Measurements from ENCODE around the gene CRYBB3. TPM values are rescaled to one million over a fixed set of nuclear protein-coding genes. Genes with fewer than 3 reads are reported as not detected.
"Not testable (repeated sequence)": the region's sequence is repeated elsewhere in the genome, so short reads cannot be mapped to it uniquely, and the experiment has no call there.

Gene CRYBB3
- total and polyA plus RNA-seq, 9 of the 15 experiments (the other 6 are each of a cell fraction or from before 2014, with no cell fraction given) = not detected

DNA sequence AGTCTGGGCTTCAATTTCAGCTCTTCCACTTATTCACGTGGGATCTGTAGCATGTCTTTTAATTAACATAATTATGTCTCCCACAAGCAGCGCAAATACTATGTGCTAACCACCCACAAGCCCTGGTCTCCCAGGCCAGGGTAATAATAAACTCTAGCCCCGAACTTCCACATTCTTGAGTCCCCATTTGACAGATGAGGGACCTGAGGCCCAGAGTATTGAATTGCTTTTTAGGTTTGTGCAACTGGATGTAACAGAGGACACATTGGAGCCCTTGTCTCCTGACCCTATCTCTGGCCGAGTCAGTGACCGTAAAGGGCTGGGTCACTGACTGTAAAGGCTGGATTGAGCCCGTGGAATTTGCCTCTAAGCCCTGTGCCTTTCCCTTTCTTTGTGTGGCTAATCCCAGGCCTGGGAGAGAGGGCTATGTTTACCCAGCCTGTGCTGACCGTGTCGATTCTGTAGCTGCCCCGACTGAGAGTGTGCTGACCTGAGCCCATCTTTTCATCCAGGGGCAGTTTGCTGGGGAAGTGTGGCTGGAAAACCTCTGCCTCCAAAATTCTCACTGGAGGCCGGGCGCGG, 23.7 kb downstream of the CRYBB3 start:
- ATAC-seq = no peak
- intact Hi-C loops (cut with micrococcal nuclease) (no loop called here), in situ Hi-C loops (cut with MboI) (loop anchor here (10.0 to 25.0 kb wide), 2 partner anchors 231 to 1114 kb away; no protein-coding TSS in a partner anchor)
- H3K9me1 ChIP-seq (ENCODE audit: control insufficient read depth, insufficient read depth, low read length) = no peaks in the 10 kb centered on the region
- H3K9me3 ChIP-seq (replicated peaks; ENCODE audit: control insufficient read depth, insufficient read depth, low read depth, low read length) = no peaks in the 10 kb centered on the region
- H3K4me3 ChIP-seq = no peak overlapping the region
- WGBS (ENCODE audit: insufficient coverage, low coverage, missing lambda C conversion rate) = 3% methylated on average over 10 of the region's 12 CpGs
- H3K79me2 ChIP-seq (ENCODE audit: control insufficient read depth, insufficient read depth, low read length) = no peaks in the 10 kb centered on the region
- no peak overlapping the region for H2AFZ ChIP-seq (ENCODE audit: low read depth, low read length)
- DNase-seq (ENCODE audit: extremely low read depth in 1 of 4, low spot score in 3 of 4) = no peak
- no peak overlapping the region for H3K27ac ChIP-seq (ENCODE audit: extremely low read depth, low read depth, low read length)
- no peaks in the 10 kb centered on the region for H3K36me3 ChIP-seq (ENCODE audit: control insufficient read depth, insufficient read depth, low read length)
- H3K27me3 ChIP-seq (ENCODE audit: control insufficient read depth in 2 of 2, insufficient read depth in 2 of 2, low read length in 2 of 2) = peaks cover 0 to 5% of the 10 kb centered on the region in 2 experiments; a peak in 2 of 5 replicates
- ChIA-PET CTCF (ENCODE audit: low intra/inter-chr PET ratio) (no interaction called here), POLR2A (interaction anchor here (0.5 kb wide), 1 partner anchor 14 kb away, joined by 3 read pairs; no protein-coding TSS in a partner anchor)
- FAIRE-seq = no peak
- H3K9ac ChIP-seq (ENCODE audit: insufficient read depth in 1 of 2, low read depth in 2 of 2, low read length in 2 of 2) = no peak overlapping the region
- BruUV-seq (replicated peaks) = no TSS peak
- H4K20me1 ChIP-seq (replicated peaks; ENCODE audit: control insufficient read depth, insufficient read depth, low read length) = no peaks in the 10 kb centered on the region
- TF ChIP-seq, protein P1, sequence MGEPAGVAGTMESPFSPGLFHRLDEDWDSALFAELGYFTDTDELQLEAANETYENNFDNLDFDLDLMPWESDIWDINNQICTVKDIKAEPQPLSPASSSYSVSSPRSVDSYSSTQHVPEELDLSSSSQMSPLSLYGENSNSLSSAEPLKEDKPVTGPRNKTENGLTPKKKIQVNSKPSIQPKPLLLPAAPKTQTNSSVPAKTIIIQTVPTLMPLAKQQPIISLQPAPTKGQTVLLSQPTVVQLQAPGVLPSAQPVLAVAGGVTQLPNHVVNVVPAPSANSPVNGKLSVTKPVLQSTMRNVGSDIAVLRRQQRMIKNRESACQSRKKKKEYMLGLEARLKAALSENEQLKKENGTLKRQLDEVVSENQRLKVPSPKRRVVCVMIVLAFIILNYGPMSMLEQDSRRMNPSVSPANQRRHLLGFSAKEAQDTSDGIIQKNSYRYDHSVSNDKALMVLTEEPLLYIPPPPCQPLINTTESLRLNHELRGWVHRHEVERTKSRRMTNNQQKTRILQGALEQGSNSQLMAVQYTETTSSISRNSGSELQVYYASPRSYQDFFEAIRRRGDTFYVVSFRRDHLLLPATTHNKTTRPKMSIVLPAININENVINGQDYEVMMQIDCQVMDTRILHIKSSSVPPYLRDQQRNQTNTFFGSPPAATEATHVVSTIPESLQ (CRISPR knock-in tag; IDR thresholded peaks at IDR 0.05) = no peak
- no peak overlapping the region for H3K4me2 ChIP-seq (ENCODE audit: insufficient read depth, low read length)
- no peaks in the 10 kb centered on the region for H3K4me1 ChIP-seq (replicated peaks in 1 of 2; ENCODE audit: control insufficient read depth in 2 of 2, insufficient read depth in 2 of 2, low read length in 2 of 2)

DNA sequence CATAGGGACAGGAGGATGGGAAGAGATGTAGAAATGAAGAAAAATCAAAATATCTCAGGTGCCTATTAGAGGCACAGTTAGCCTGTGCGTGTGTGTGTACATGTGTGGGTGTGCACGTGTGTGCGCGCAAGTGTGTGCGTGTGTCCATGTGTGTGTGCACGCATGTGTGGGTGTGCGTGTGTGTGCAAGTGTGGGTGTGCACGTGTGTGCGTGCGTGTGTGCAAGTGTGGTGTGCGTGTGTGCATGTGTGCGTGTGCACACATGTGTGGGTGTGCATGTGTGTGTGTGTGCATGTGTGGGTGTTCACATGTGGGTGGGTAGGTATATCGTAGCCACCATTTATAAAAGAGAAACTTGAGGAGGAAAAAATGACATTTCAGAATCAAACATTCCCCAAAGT, 29.2 kb downstream of the CRYBB3 start:
- TF ChIP-seq KDM1A (IDR thresholded peaks at IDR 0.05) (peak in 1 of 2 experiments; percentile 45; a peak in 1 of 4 replicates), LCOR (CRISPR knock-in tag; IDR thresholded peaks at IDR 0.05) (no peak)
- H3K9ac ChIP-seq (ENCODE audit: insufficient read depth in 1 of 2, low read depth in 2 of 2, low read length in 2 of 2) = no peak overlapping the region
- H3K27ac ChIP-seq (ENCODE audit: extremely low read depth, low read depth, low read length) = no peak overlapping the region
- H4K20me1 ChIP-seq (replicated peaks; ENCODE audit: control insufficient read depth, insufficient read depth, low read length) = no peaks in the 10 kb centered on the region
- 8% methylated on average over 13 of the region's 13 CpGs for WGBS (ENCODE audit: insufficient coverage, low coverage, missing lambda C conversion rate)
- DNase-seq (ENCODE audit: extremely low read depth in 1 of 4, low spot score in 3 of 4) (no peak), FAIRE-seq (no peak), ATAC-seq (no peak)
- H3K36me3 ChIP-seq (ENCODE audit: control insufficient read depth, insufficient read depth, low read length) = no peaks in the 10 kb centered on the region
- intact Hi-C loops (cut with micrococcal nuclease) (no loop called here), in situ Hi-C loops (cut with MboI) (loop anchor here (10.0 kb wide), 1 partner anchor 226 kb away; no protein-coding TSS in a partner anchor)
- H3K9me1 ChIP-seq (ENCODE audit: control insufficient read depth, insufficient read depth, low read length) = no peaks in the 10 kb centered on the region
- POLR2A ChIA-PET = no interaction called here
- H3K27me3 ChIP-seq (ENCODE audit: control insufficient read depth in 2 of 2, insufficient read depth in 2 of 2, low read length in 2 of 2) = peaks cover 0 to 2% of the 10 kb centered on the region in 2 experiments; a peak in 1 of 5 replicates
- no peaks in the 10 kb centered on the region for H3K9me3 ChIP-seq (replicated peaks; ENCODE audit: control insufficient read depth, insufficient read depth, low read depth, low read length)
- no peak overlapping the region for H3K4me2 ChIP-seq (ENCODE audit: insufficient read depth, low read length)
- no peak overlapping the region for H3K4me3 ChIP-seq
- H2AFZ ChIP-seq (ENCODE audit: low read depth, low read length) = no peak overlapping the region
- no peaks in the 10 kb centered on the region for H3K79me2 ChIP-seq (ENCODE audit: control insufficient read depth, insufficient read depth, low read length)
- BruUV-seq (replicated peaks) = no TSS peak
- CTCF ChIA-PET (ENCODE audit: low intra/inter-chr PET ratio) = no interaction called here
- no peaks in the 10 kb centered on the region for H3K4me1 ChIP-seq (replicated peaks in 1 of 2; ENCODE audit: control insufficient read depth in 2 of 2, insufficient read depth in 2 of 2, low read length in 2 of 2)

DNA sequence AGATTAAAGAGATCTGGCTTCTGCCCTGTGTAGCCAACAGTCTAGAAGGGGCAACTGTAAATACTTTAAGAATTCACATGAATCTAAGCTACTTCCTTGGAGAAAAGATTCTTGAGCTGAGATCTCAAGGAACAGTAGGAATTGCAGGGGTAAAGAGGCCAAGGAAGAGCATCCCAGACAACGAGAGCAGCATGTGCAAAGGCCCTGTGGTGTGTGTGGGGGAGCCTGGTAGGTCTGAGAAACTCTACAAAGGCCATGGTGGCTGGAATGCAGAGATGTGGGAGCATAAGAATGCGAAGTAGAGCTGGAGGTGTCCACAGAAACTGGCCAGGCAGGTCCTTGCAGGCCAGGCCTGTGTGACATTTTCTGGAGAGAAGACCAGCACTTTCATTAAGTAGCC, 31.1 kb downstream of the CRYBB3 start:
- ATAC-seq; H3K79me2 ChIP-seq (ENCODE audit: control insufficient read depth, insufficient read depth, low read length); H3K4me2 ChIP-seq (ENCODE audit: insufficient read depth, low read length); H3K9me1 ChIP-seq (ENCODE audit: control insufficient read depth, insufficient read depth, low read length); H3K36me3 ChIP-seq (ENCODE audit: control insufficient read depth, insufficient read depth, low read length); CTCF ChIA-PET (ENCODE audit: low intra/inter-chr PET ratio); H3K27ac ChIP-seq (ENCODE audit: extremely low read depth, low read depth, low read length); FAIRE-seq; DNase-seq (ENCODE audit: extremely low read depth in 1 of 4, low spot score in 3 of 4); H3K9ac ChIP-seq (ENCODE audit: insufficient read depth in 1 of 2, low read depth in 2 of 2, low read length in 2 of 2); H2AFZ ChIP-seq (ENCODE audit: low read depth, low read length); H3K4me1 ChIP-seq (replicated peaks in 1 of 2; ENCODE audit: control insufficient read depth in 2 of 2, insufficient read depth in 2 of 2, low read length in 2 of 2); H4K20me1 ChIP-seq (replicated peaks; ENCODE audit: control insufficient read depth, insufficient read depth, low read length); H3K27me3 ChIP-seq (ENCODE audit: control insufficient read depth in 2 of 2, insufficient read depth in 2 of 2, low read length in 2 of 2); H3K9me3 ChIP-seq (replicated peaks; ENCODE audit: control insufficient read depth, insufficient read depth, low read depth, low read length); BruUV-seq (replicated peaks); H3K4me3 ChIP-seq; POLR2A ChIA-PET: not testable (repeated sequence)
- intact Hi-C loops (cut with micrococcal nuclease) = loop anchor here (10.0 kb wide), 1 partner anchor 474 kb away; no protein-coding TSS in a partner anchor
- in situ Hi-C loops (cut with MboI) = loop anchor here (10.0 kb wide), 1 partner anchor 104 kb away; no protein-coding TSS in a partner anchor
- WGBS (ENCODE audit: insufficient coverage, low coverage, missing lambda C conversion rate) = 0% methylated on average over 2 of the region's 2 CpGs

All from K562 (cell line).